Stimulated activated memory B cell treated with anti-CD40 and anti-IgM and Interleukin-4, amounts not matched to agents 10 μg/mL and 1 μg/mL and 100 μg/mL, for 72 hours (primary cell): Measurements from ENCODE around the gene PDE7B.

Source experiments
- ATAC-seq: fragments of 150-1000 bp; cut with Tn5 transposase; 2 replicates; pipeline ENCODE4 v1.10.0; 2021
- H3K27ac Mint-ChIP-seq: one replicate; pipeline ENCODE4 v1.8.0; 2022; ENCODE audit warnings: mild to moderate bottlenecking, mixed read lengths
- H3K27me3 Mint-ChIP-seq: one replicate; pipeline ENCODE4 v1.8.0; 2022; ENCODE audit warnings: mixed read lengths
- H3K36me3 Mint-ChIP-seq: one replicate; pipeline ENCODE4 v1.8.0; 2022; ENCODE audit warnings: mixed read lengths
- H3K4me1 Mint-ChIP-seq: one replicate; pipeline ENCODE4 v1.8.0; 2022; ENCODE audit warnings: mixed read lengths
- H3K4me3 Mint-ChIP-seq: one replicate; pipeline ENCODE4 v1.8.0; 2022; ENCODE audit warnings: mild to moderate bottlenecking, moderate library complexity, mixed read lengths
- H3K9me3 Mint-ChIP-seq: one replicate; pipeline ENCODE4 v1.8.0; 2022; ENCODE audit warnings: mixed read lengths

Gene PDE7B

DNA sequence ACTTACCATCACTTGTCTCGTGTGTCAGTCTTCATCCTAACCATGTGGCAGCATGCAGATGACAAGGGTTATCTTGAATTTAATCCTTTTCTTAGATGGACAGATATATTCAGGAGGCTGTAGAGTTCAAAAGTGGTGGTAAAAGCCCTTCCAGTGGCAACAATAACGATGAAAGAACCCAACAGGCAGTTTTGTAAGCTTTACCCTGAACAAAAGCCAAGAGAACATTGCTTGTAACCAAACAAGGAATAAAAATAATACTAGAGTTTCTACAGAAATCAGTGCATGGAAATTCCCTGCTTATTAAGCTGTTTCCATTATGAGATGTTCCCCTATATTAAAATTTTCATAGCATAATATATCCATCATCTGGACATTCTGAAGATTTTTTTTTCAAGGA, 69.7 kb downstream of the PDE7B start:
- Mint-ChIP-seq H3K4me3 (no peak overlapping the region), H3K4me1 (peaks cover 18% of the 10 kb centered on the region), H3K9me3 (no peaks in the 10 kb centered on the region), H3K27me3 (peaks cover 8% of the 10 kb centered on the region), H3K36me3 (peaks cover 14% of the 10 kb centered on the region), H3K27ac (no peak overlapping the region)
- ATAC-seq, result no peak

GRCh38 chr6:135922174-135922573, 70.7 kb downstream of the PDE7B start:
- H3K36me3 Mint-ChIP-seq, result peaks cover 14% of the 10 kb centered on the region
- no peaks in the 10 kb centered on the region for H3K9me3 Mint-ChIP-seq
- no peak overlapping the region for H3K4me3 Mint-ChIP-seq
- peaks cover 8% of the 10 kb centered on the region for H3K27me3 Mint-ChIP-seq
- H3K27ac Mint-ChIP-seq, result peak overlapping the region; percentile 30
- peak; percentile 90 for ATAC-seq
- H3K4me1 Mint-ChIP-seq, result peaks cover 18% of the 10 kb centered on the region

- Mint-ChIP-seq H3K27me3 (peaks cover 4% of the 10 kb centered on the region), H3K4me3 (no peak overlapping the region), H3K36me3 (peaks cover 12% of the 10 kb centered on the region), H3K27ac (no peak overlapping the region), H3K4me1 (peaks cover 16% of the 10 kb centered on the region), H3K9me3 (no peaks in the 10 kb centered on the region)
- no peak for ATAC-seq
Observed at GRCh38 chr6:135922746-135923145, 71.2 kb downstream of the PDE7B start.

GRCh38 chr6:135932651-135933050, 81.2 kb downstream of the PDE7B start:
- H3K9me3 Mint-ChIP-seq, result peaks cover 5% of the 10 kb centered on the region
- ATAC-seq, result no peak
- no peaks in the 10 kb centered on the region for H3K4me1 Mint-ChIP-seq
- no peaks in the 10 kb centered on the region for H3K27me3 Mint-ChIP-seq
- H3K36me3 Mint-ChIP-seq, result peaks cover 6% of the 10 kb centered on the region
- no peak overlapping the region for H3K27ac Mint-ChIP-seq
- no peak overlapping the region for H3K4me3 Mint-ChIP-seq

GRCh38 chr6:135935941-135936601, 84.6 kb downstream of the PDE7B start:
- Mint-ChIP-seq H3K36me3 (no peaks in the 10 kb centered on the region), H3K4me3 (no peak overlapping the region), H3K4me1 (no peaks in the 10 kb centered on the region), H3K9me3 (no peaks in the 10 kb centered on the region), H3K27ac (no peak overlapping the region), H3K27me3 (no peaks in the 10 kb centered on the region)
- no peak for ATAC-seq

- Mint-ChIP-seq H3K9me3 (no peaks in the 10 kb centered on the region), H3K27me3 (no peaks in the 10 kb centered on the region), H3K4me3 (no peak overlapping the region), H3K4me1 (no peaks in the 10 kb centered on the region), H3K27ac (no peak overlapping the region), H3K36me3 (no peaks in the 10 kb centered on the region)
- no peak for ATAC-seq
Observed at GRCh38 chr6:135936606-135937005, 85.1 kb downstream of the PDE7B start.

DNA sequence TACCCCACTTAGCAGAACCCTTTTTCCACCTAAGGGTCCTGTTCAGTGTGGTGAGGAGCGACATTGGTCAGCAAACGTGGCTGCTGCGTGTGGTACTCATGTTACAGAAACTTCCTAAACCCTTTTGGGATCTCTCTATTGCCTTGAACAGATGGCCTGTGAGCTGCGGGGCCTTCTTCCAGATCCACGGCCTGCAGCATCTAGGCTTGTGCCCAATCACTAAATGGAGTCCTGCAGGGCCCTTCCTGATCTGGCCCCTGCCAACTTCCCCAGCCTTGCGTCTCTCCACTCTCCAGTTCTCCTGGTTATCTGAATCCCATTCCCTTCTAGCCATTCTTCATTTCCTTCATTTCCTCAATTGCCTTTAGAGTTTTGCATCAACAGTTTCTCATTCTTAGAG, 85.6 kb downstream of the PDE7B start:
- no peaks in the 10 kb centered on the region for H3K27me3 Mint-ChIP-seq
- no peak overlapping the region for H3K27ac Mint-ChIP-seq
- H3K4me3 Mint-ChIP-seq, result no peak overlapping the region
- no peak for ATAC-seq
- H3K4me1 Mint-ChIP-seq, result no peaks in the 10 kb centered on the region
- no peaks in the 10 kb centered on the region for H3K36me3 Mint-ChIP-seq
- H3K9me3 Mint-ChIP-seq, result no peaks in the 10 kb centered on the region

GRCh38 chr6:135938576-135939207, 87.2 kb downstream of the PDE7B start:
- Mint-ChIP-seq H3K9me3 (no peaks in the 10 kb centered on the region), H3K4me1 (no peaks in the 10 kb centered on the region), H3K27ac (no peak overlapping the region), H3K36me3 (no peaks in the 10 kb centered on the region), H3K4me3 (no peak overlapping the region), H3K27me3 (no peaks in the 10 kb centered on the region)
- ATAC-seq, result no peak

DNA sequence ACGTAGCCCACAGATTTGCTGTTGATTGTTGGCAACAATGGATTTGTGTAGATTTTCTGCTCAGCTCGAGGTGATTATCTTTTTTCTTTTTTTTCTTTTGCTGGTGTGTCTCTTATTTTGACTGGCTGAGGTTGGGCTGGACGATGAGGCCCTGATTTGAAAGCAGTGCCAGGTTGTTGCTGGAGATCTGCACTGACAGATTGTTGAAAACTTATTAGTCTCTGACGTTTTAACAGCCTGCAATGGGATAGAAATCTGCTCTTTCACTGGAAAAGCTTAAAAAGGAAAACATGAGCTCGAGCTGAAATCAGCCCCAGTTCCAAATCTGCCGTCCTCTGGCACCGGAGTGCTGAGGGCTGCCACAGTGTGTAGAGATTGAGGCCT, 87.7 kb downstream of the PDE7B start:
- no peak for ATAC-seq
- Mint-ChIP-seq H3K27ac (no peak overlapping the region), H3K4me1 (no peaks in the 10 kb centered on the region), H3K36me3 (no peaks in the 10 kb centered on the region), H3K4me3 (no peak overlapping the region), H3K9me3 (no peaks in the 10 kb centered on the region), H3K27me3 (no peaks in the 10 kb centered on the region)

DNA sequence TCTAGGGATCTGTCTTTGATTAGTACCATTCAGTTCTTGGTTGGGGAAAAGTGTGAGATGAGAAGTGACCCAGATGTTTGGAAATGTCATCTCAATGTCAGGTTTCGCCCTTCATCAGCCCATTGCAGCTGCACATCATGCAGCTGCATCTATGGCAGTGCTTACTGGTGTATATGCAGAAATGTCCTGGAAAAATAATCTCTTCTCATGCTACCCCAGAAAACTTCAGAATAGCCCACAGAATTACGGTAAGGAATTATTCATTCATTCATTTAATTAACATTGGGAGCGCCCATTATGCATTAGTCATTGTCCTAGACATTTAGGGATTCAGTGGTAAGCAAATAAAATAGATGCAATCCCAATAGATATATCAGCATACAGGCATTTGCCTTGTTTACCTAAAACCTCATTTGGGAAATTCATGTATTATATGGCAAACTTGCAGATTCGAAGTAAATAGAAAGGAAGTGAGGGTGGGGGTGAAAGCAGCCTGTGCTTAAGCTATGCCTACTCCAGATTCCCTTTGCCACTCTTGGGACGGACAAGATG, 89.2 kb downstream of the PDE7B start:
- H3K9me3 Mint-ChIP-seq, result no peaks in the 10 kb centered on the region
- no peaks in the 10 kb centered on the region for H3K4me1 Mint-ChIP-seq
- no peaks in the 10 kb centered on the region for H3K27me3 Mint-ChIP-seq
- no peak overlapping the region for H3K27ac Mint-ChIP-seq
- no peak overlapping the region for H3K4me3 Mint-ChIP-seq
- H3K36me3 Mint-ChIP-seq, result no peaks in the 10 kb centered on the region
- no peak for ATAC-seq

GRCh38 chr6:135941275-135942025, 89.9 kb downstream of the PDE7B start:
- Mint-ChIP-seq H3K9me3 (no peaks in the 10 kb centered on the region), H3K36me3 (no peaks in the 10 kb centered on the region), H3K4me1 (no peaks in the 10 kb centered on the region), H3K27me3 (no peaks in the 10 kb centered on the region), H3K4me3 (no peak overlapping the region), H3K27ac (no peak overlapping the region)
- no peak for ATAC-seq

DNA sequence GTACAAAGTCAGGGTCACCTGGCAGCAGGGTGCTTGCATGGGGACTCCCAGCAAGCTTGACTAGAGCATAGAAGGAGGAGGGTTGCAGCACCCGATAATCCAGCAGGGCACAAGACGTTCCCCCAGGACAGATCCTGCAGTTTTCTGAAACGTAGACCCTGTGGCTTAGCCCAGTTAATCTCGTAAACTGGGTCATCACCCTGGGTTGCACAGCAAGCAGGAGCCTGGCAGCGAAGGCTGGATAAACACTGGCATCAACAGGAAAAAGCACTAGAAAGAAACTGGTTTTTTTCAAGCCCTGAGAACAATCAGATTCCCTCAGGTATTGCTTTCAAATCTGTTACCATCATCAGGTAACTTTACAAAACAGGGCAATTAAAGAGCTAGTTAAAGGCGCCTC, 92.6 kb downstream of the PDE7B start:
- no peak for ATAC-seq
- H3K27me3 Mint-ChIP-seq, result no peaks in the 10 kb centered on the region
- H3K27ac Mint-ChIP-seq, result no peak overlapping the region
- no peaks in the 10 kb centered on the region for H3K9me3 Mint-ChIP-seq
- no peaks in the 10 kb centered on the region for H3K4me1 Mint-ChIP-seq
- no peak overlapping the region for H3K4me3 Mint-ChIP-seq
- no peaks in the 10 kb centered on the region for H3K36me3 Mint-ChIP-seq

DNA sequence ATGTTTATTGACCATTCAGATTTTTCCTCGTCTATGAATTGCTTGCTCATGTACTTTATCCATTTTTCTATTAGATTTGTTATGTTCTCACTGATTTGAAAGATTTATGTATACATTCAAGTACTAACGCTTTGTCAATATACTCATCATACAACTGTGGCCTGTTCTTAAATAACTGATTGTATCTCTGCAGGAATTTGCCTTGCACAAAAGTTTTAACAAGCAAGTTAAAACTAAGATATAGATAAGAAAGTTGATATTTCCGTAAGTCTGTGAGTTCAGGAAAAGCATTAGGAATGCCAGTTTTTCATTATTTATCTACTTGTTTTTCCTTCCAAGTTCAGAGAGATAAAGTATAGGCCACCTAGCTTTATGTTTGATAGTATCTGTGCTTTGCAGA, 95.2 kb downstream of the PDE7B start:
- Mint-ChIP-seq H3K36me3 (no peaks in the 10 kb centered on the region), H3K4me1 (no peaks in the 10 kb centered on the region), H3K27ac (no peak overlapping the region), H3K4me3 (no peak overlapping the region), H3K9me3 (no peaks in the 10 kb centered on the region), H3K27me3 (no peaks in the 10 kb centered on the region)
- no peak for ATAC-seq

- Mint-ChIP-seq H3K36me3 (no peaks in the 10 kb centered on the region), H3K4me1 (no peaks in the 10 kb centered on the region), H3K27me3 (no peaks in the 10 kb centered on the region), H3K9me3 (no peaks in the 10 kb centered on the region), H3K4me3 (no peak overlapping the region), H3K27ac (no peak overlapping the region)
- ATAC-seq, result no peak
Observed at GRCh38 chr6:135950669-135951068, 99.2 kb downstream of the PDE7B start.

GRCh38 chr6:135951169-135951568, 99.7 kb downstream of the PDE7B start:
- no peaks in the 10 kb centered on the region for H3K4me1 Mint-ChIP-seq
- no peak for ATAC-seq

DNA sequence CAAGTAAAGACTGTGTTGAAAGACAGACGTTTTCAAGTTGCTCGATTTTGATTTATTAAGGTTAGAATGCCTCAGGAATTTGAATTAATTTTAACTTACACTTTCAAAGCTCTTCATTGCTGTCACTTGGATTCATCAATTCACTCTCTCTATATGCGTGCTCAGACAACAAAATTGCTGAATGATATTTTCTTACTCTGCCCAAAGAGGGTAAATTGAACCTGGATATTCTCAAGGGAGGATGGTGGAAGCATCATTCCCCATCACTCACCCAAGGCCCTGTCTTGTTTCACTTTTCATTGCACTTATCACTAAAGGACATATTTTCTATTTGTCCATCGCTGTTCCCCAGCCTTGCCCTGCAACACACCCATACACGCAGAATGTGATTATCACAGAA, 102.3 kb downstream of the PDE7B start:
- Mint-ChIP-seq H3K4me1 (no peaks in the 10 kb centered on the region), H3K4me3 (no peak overlapping the region), H3K27me3 (no peaks in the 10 kb centered on the region), H3K27ac (no peak overlapping the region), H3K36me3 (no peaks in the 10 kb centered on the region), H3K9me3 (no peaks in the 10 kb centered on the region)
- no peak for ATAC-seq

More at GRCh38 chr6:135951169-135951568, 99.7 kb downstream of the PDE7B start:
- Mint-ChIP-seq H3K27me3 (no peaks in the 10 kb centered on the region), H3K9me3 (no peaks in the 10 kb centered on the region), H3K4me3 (no peak overlapping the region), H3K27ac (no peak overlapping the region), H3K36me3 (no peaks in the 10 kb centered on the region)
